DND-41 (cell line): ENCODE measurements around the gene RNF157.

Experiments used
- ATAC-seq: fragments of 200-7000 bp; cut with Tn5 transposase; 3 replicates; pipeline ENCODE4 v1.9.1; 2021; ENCODE audit warnings: low read depth; ENCODE audit not compliant: insufficient read depth
- DNase-seq: peaks from one replicate; pipeline ENCODE4 v3.0.0-alpha.2; 2020
- H2AFZ ChIP-seq: 2 replicates; pipeline ENCODE4 v1.6.0; 2012; ENCODE audit warnings: low read depth, low read length
- H3K27ac ChIP-seq: 2 replicates; pipeline ENCODE4 v1.5.1; 2012; ENCODE audit warnings: low read length, inconsistent platforms
- H3K27me3 ChIP-seq: fragments of 200-600 bp; sonication (generic); 2 replicates; pipeline ENCODE4 v1.6.0; 2012; ENCODE audit warnings: low read length, mild to moderate bottlenecking, inconsistent platforms; ENCODE audit not compliant: insufficient read depth, poor library complexity
- H3K36me3 ChIP-seq: 2 replicates; pipeline ENCODE4 v1.5.1; 2012; ENCODE audit warnings: low read length, inconsistent platforms; ENCODE audit not compliant: insufficient read depth
- H3K4me1 ChIP-seq: 2 replicates; pipeline ENCODE4 v1.5.1; 2012; ENCODE audit warnings: mild to moderate bottlenecking, low read length; ENCODE audit not compliant: insufficient read depth
- H3K4me2 ChIP-seq: 2 replicates; pipeline ENCODE4 v1.6.0; 2012; ENCODE audit warnings: mild to moderate bottlenecking, moderate library complexity, low read length, inconsistent platforms; ENCODE audit not compliant: insufficient read depth
- H3K4me3 ChIP-seq, 2 experiments: fragments of 200-600 bp in 1 of 2; shearing (Covaris generic) in 1 of 2; 2 replicates each; pipeline ENCODE4 v1.5.1; 2012 to 2016; ENCODE audit warnings: inconsistent platforms in 2 of 2, low read length in 2 of 2, mild to moderate bottlenecking in 2 of 2, low read depth in 1 of 2, moderate library complexity in 1 of 2
- H3K79me2 ChIP-seq: 2 replicates; pipeline ENCODE4 v1.6.0; 2012; ENCODE audit warnings: low read length, inconsistent platforms; ENCODE audit not compliant: insufficient read depth
- H3K9ac ChIP-seq: 2 replicates; pipeline ENCODE4 v1.6.0; 2012; ENCODE audit warnings: low read depth, mild to moderate bottlenecking, inconsistent platforms, low read length, moderate library complexity
- H3K9me3 ChIP-seq: 2 replicates; pipeline ENCODE4 v1.5.1; 2012; ENCODE audit warnings: low read length, moderate library complexity, mild to moderate bottlenecking, inconsistent platforms; ENCODE audit not compliant: insufficient read depth, severe bottlenecking
- H4K20me1 ChIP-seq: 2 replicates; pipeline ENCODE4 v1.6.0; 2012; ENCODE audit warnings: low read length; ENCODE audit not compliant: insufficient read depth
- CTCF ChIP-seq: IDR thresholded peaks from 2 replicates; pipeline ENCODE4 v1.5.1; 2012; ENCODE audit warnings: borderline replicate concordance, low read length, moderate library complexity, mild to moderate bottlenecking; ENCODE audit not compliant: poor library complexity, severe bottlenecking; ENCODE audit errors: extremely low read depth
- EZH2 ChIP-seq: IDR thresholded peaks from 3 replicates; pipeline ENCODE4 v1.6.1; 2012; ENCODE audit warnings: borderline replicate concordance, low read depth, mild to moderate bottlenecking, moderate library complexity, low read length, inconsistent platforms; ENCODE audit not compliant: severe bottlenecking

RNF157 gene

GRCh38 chr17:76092526-76093413 is 147.5 kb downstream of the RNF157 start:
- H3K79me2 ChIP-seq = no peaks in the 10 kb centered on the region
- TF ChIP-seq EZH2 = no peak
- TF ChIP-seq CTCF = no peak
- H3K9ac ChIP-seq = no peak overlapping the region
- H3K27me3 ChIP-seq = no peaks in the 10 kb centered on the region
- H3K4me2 ChIP-seq = no peak overlapping the region
- ATAC-seq (peak; percentile 20; the same call in 1 of the 3 replicates), DNase-seq (no peak)
- H3K4me3 ChIP-seq = no peak overlapping the region
- H4K20me1 ChIP-seq = no peaks in the 10 kb centered on the region
- no peak overlapping the region; the same call in 1 of the 2 replicates for H3K27ac ChIP-seq
- peaks cover 92% of the 10 kb centered on the region for H3K36me3 ChIP-seq
- H3K4me1 ChIP-seq = no peaks in the 10 kb centered on the region
- H3K9me3 ChIP-seq = no peaks in the 10 kb centered on the region
- no peak overlapping the region for H2AFZ ChIP-seq
